Body of pancreas (tissue), 4 donors: Measurements from ENCODE around the gene BEST4.

Experiments used
- CTCF ChIP-seq, 7 experiments: fragments of 450-650 bp in 4 of 7; fragments of 200-600 bp in 3 of 7; sonication (generic) in 3 of 7; IDR thresholded peaks; one replicate each; pipeline ENCODE4 v1.5.1; 2016 to 2019; ENCODE audit warnings: antibody characterized with exemption in 7 of 7
- POLR2A ChIP-seq, 3 donors: fragments of 450-650 bp; IDR thresholded peaks; one replicate each; pipeline ENCODE4 v1.6.1; 2016; ENCODE audit warnings: antibody characterized with exemption in 3 of 3, mild to moderate bottlenecking in 2 of 3

- TF ChIP-seq CTCF (IDR thresholded peaks at IDR 0.05) (no peak), POLR2A (IDR thresholded peaks at IDR 0.05) (no peak)
These were observed 29.3 kb upstream of the BEST4 start for GRCh38 chr1:44817307-44817706.
